ENCODE results near the gene ANKRD33B.

- no peak for TF ChIP-seq HNRNPH1 (optimal IDR thresholded peaks at IDR 0.05; ENCODE audit: low read depth, low read length)
- no peak for TF ChIP-seq HDAC6 (IDR thresholded peaks at IDR 0.05; ENCODE audit: low read depth, low read length)
- TF ChIP-seq RXRA (CRISPR knock-in tag; IDR thresholded peaks at IDR 0.05) = no peak
- TF ChIP-seq ZNF318 (CRISPR knock-in tag; IDR thresholded peaks at IDR 0.05) = no peak
- TF ChIP-seq CHCHD3 (CRISPR knock-in tag; IDR thresholded peaks at IDR 0.05) = no peak
- no peak for TF ChIP-seq POLR2AphosphoS5 (IDR thresholded peaks at IDR 0.05; ENCODE audit: low read depth, low read length)
- TF ChIP-seq NR3C1 (CRISPR knock-in tag; IDR thresholded peaks at IDR 0.05) = no peak
- no peak for TF ChIP-seq CCDC6 (CRISPR knock-in tag; IDR thresholded peaks at IDR 0.05)
These were observed 6.8 kb upstream of the ANKRD33B start for GRCh38 chr5:10556893-10557746.
